Smooth muscle cell (in vitro differentiated cells): Measurements from ENCODE around the gene SFN. TPM values are rescaled to one million over a fixed set of nuclear protein-coding genes. Genes with fewer than 3 reads are reported as not detected.
"Not testable (repeated sequence)": the region's sequence is repeated elsewhere in the genome, so short reads cannot be mapped to it uniquely, and the experiment has no call there.

Experiments used
- DNase-seq: peaks from one replicate; lab custom pipeline; 2025; ENCODE audit not compliant: unreplicated experiment; lab: John Stamatoyannopoulos, UW
- H2AFZ ChIP-seq: fragments of 200-600 bp; sonication (generic); 2 replicates; pipeline ENCODE4 v1.6.0; 2016; ENCODE audit warnings: antibody characterized with exemption, low read depth, mild to moderate bottlenecking
- H3F3A ChIP-seq: fragments of 200-600 bp; sonication (generic); 2 replicates; pipeline ENCODE4 v1.6.0; 2017; ENCODE audit warnings: antibody characterized with exemption, low read depth
- H3K27ac ChIP-seq: fragments of 200-600 bp; sonication (generic); 2 replicates; pipeline ENCODE4 v1.5.1; 2016; ENCODE audit warnings: low read depth, mild to moderate bottlenecking
- H3K27me3 ChIP-seq: fragments of 200-600 bp; sonication (generic); 2 replicates; pipeline ENCODE4 v1.6.1; 2016; ENCODE audit warnings: low read depth, mild to moderate bottlenecking
- H3K36me3 ChIP-seq: fragments of 200-600 bp; sonication (generic); 2 replicates; pipeline ENCODE4 v1.5.1; 2016; ENCODE audit warnings: low read depth
- H3K4me1 ChIP-seq: fragments of 200-600 bp; sonication (generic); 2 replicates; pipeline ENCODE4 v1.5.1; 2016; ENCODE audit warnings: low read depth
- H3K4me2 ChIP-seq: fragments of 200-600 bp; sonication (generic); 2 replicates; pipeline ENCODE4 v1.6.0; 2016; ENCODE audit warnings: mild to moderate bottlenecking
- H3K4me3 ChIP-seq: fragments of 200-600 bp; sonication (generic); 2 replicates; pipeline ENCODE4 v1.5.1; 2016; ENCODE audit warnings: mild to moderate bottlenecking
- H3K79me2 ChIP-seq: fragments of 200-600 bp; sonication (generic); 2 replicates; pipeline ENCODE4 v1.6.0; 2016; ENCODE audit warnings: low read depth, mild to moderate bottlenecking
- H3K9ac ChIP-seq: fragments of 200-600 bp; sonication (generic); 2 replicates; pipeline ENCODE4 v1.6.0; 2016; ENCODE audit warnings: low read depth
- H3K9me3 ChIP-seq: fragments of 200-600 bp; sonication (generic); replicated peaks from 2 replicates; pipeline ENCODE4 v1.5.1; 2016; ENCODE audit warnings: low read depth
- H4K20me1 ChIP-seq: fragments of 200-600 bp; sonication (generic); 2 replicates; pipeline ENCODE4 v1.6.0; 2016; ENCODE audit warnings: low read depth
- WGBS: methylation state at CpG from one replicate; pipeline ENCODE4 v1.1.7; 2016; ENCODE audit warnings: low lambda C conversion rate; 5-methylcytosine and 5-hydroxymethylcytosine counted together
- polyA plus RNA-seq: library from polyadenylated mRNA; unstranded; fragments of >200 nt; fragmentation: Nextera tagmentation; extraction: Ambion mirVana; gene quantifications from 2 replicates; pipeline ENCODE4 v1.2.1, GENCODE V29; 2016
- total RNA-seq: library from RNA; depleted of rRNA; stranded (reverse); fragments of >200 nt; gene quantifications from 2 replicates; pipeline ENCODE4 v1.2.3, GENCODE V29; 2014
- TF ChIP-seq, protein P1 (sequence below): fragments of 200-600 bp; sonication (generic); IDR thresholded peaks from 2 replicates; pipeline ENCODE4 v1.5.1; 2017; ENCODE audit warnings: borderline replicate concordance, mild to moderate bottlenecking, antibody characterized with exemption; ENCODE audit not compliant: insufficient read depth, poor library complexity, severe bottlenecking

The SFN gene
- total and polyA plus RNA-seq, 2 experiments from 2014 or later = 110 to 112 TPM

DNA sequence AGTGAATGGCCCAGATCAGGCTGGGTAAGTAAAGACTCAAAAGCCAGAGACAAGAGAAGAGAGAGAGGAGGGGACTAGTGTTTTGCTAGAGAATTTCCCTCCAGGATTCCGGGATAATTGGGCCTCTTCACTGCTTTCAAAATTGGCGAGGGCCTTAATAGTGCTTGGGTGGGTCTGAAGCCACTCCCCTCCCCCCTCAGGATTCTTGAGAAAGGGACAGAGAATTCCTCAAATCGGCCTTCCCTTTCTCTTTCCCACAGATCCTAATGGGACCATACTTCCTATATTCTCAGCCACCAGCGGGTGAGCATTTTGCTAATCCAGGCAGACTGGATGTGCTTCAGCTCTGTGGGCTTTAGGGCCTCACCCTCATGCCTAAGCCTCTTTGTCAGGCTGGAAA lies 11.9 kb downstream of the SFN start:
- 44% methylated on average over 4 of the region's 4 CpGs for WGBS
- no peaks in the 10 kb centered on the region for H3K9me3 ChIP-seq

DNA sequence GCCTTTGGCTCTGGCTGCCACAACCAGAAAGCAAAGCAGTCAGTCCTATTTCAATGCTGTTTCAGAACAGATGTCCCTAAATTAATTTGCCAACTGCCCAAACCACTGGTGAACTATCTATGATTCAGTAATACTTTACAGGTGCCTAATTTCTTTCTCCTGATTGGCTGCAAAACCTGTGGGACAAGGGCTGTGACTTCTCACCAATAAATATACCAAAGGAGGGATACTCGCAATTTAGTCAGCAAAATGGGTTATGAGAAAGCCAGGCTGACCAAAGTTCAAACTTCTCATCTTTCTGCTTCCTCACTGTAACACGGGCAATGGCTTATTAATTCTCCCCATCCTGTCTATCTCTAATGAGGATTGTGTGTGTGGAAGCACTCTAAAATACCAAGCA lies 14.4 kb downstream of the SFN start:
- Histone ChIP-seq H3K27me3 (no peaks in the 10 kb centered on the region), H3K4me2 (no peak overlapping the region), H3K9ac (no peak overlapping the region), H3K9me3 (no peaks in the 10 kb centered on the region), H3K4me3 (no peak overlapping the region), H4K20me1 (peaks cover 6% of the 10 kb centered on the region), H3K36me3 (peaks cover 8% of the 10 kb centered on the region), H3K27ac (peak overlapping the region; percentile 7), H3K4me1 (peaks cover 16% of the 10 kb centered on the region), H3K79me2 (no peaks in the 10 kb centered on the region), H3F3A (peaks cover 20% of the 10 kb centered on the region), H2AFZ (no peak overlapping the region)
- TF ChIP-seq, protein P1, sequence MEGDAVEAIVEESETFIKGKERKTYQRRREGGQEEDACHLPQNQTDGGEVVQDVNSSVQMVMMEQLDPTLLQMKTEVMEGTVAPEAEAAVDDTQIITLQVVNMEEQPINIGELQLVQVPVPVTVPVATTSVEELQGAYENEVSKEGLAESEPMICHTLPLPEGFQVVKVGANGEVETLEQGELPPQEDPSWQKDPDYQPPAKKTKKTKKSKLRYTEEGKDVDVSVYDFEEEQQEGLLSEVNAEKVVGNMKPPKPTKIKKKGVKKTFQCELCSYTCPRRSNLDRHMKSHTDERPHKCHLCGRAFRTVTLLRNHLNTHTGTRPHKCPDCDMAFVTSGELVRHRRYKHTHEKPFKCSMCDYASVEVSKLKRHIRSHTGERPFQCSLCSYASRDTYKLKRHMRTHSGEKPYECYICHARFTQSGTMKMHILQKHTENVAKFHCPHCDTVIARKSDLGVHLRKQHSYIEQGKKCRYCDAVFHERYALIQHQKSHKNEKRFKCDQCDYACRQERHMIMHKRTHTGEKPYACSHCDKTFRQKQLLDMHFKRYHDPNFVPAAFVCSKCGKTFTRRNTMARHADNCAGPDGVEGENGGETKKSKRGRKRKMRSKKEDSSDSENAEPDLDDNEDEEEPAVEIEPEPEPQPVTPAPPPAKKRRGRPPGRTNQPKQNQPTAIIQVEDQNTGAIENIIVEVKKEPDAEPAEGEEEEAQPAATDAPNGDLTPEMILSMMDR = no peak
- DNase-seq = no peak
- WGBS = 82% methylated on average over 2 of the region's 2 CpGs

More for the DNA sequence above, 11.9 kb downstream of the SFN start:
- peaks cover 4% of the 10 kb centered on the region for H3F3A ChIP-seq
- H3K36me3 ChIP-seq = no peaks in the 10 kb centered on the region
- no peaks in the 10 kb centered on the region for H3K27me3 ChIP-seq
- no peak overlapping the region for H3K9ac ChIP-seq
- TF ChIP-seq, protein P1 = no peak
- H4K20me1 ChIP-seq = no peaks in the 10 kb centered on the region
- H3K27ac ChIP-seq = peak overlapping the region; percentile 56
- peaks cover 16% of the 10 kb centered on the region for H3K4me1 ChIP-seq
- H3K4me3 ChIP-seq = no peak overlapping the region
- no peak for DNase-seq
- H3K79me2 ChIP-seq = no peaks in the 10 kb centered on the region
- H2AFZ ChIP-seq = no peak overlapping the region
- no peak overlapping the region for H3K4me2 ChIP-seq

DNA sequence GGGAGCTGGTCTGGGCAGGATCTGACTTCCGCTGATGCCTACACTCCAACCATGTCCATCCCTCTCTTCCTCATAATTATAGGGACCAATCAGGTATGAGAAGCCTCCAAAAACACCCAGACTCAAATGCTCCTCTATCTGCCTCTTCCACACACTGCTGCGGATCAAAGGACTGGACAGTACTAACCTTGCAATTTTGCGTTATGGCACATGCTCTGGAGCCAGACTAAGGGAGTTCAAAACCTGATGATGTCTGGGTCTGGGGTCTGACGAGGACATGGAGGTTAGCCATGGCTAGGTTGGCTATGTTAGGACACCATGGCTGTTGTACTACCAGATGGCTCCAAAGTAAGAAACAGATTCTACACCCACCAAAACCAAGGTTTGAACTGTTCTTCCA lies 16.8 kb downstream of the SFN start:
- 97% methylated on average over 4 of the region's 4 CpGs for WGBS
- no peaks in the 10 kb centered on the region for H3K9me3 ChIP-seq
- H3K27ac ChIP-seq = no peak overlapping the region
- H3K27me3 ChIP-seq = no peaks in the 10 kb centered on the region
- no peak overlapping the region for H3K9ac ChIP-seq
- peaks cover 6% of the 10 kb centered on the region for H4K20me1 ChIP-seq
- H3K36me3 ChIP-seq = peaks cover 8% of the 10 kb centered on the region
- no peak overlapping the region for H2AFZ ChIP-seq
- TF ChIP-seq, protein P1 = no peak
- no peak overlapping the region for H3K4me3 ChIP-seq
- no peak overlapping the region for H3K4me2 ChIP-seq
- no peaks in the 10 kb centered on the region for H3K79me2 ChIP-seq
- H3K4me1 ChIP-seq = peaks cover 8% of the 10 kb centered on the region
- no peak for DNase-seq
- H3F3A ChIP-seq = peaks cover 20% of the 10 kb centered on the region

DNA sequence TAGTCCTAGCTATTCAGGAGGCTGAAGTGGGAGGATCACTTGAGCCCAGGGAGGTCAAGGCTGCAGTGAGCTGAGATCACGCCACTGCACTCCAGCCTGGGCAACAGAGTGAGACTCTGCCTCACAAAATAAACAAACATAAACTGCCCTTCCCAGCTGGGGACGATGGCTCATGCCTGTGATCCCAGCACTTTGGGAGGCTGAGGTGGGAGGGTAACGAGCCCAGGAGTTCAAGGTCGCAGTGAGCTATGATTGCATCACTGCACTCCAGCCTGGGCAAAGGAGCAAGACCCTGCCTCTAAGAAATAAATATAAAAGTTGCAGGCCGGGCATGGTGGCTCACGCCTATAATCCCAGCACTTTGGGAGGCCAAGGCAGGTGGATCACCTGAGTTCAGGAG lies 18.7 kb downstream of the SFN start:
- not testable (repeated sequence) for H3K9me3 ChIP-seq, H3K4me2 ChIP-seq, H3K4me3 ChIP-seq, H4K20me1 ChIP-seq, H3K9ac ChIP-seq, H2AFZ ChIP-seq, DNase-seq, H3K27me3 ChIP-seq, H3K27ac ChIP-seq, H3K79me2 ChIP-seq, H3K4me1 ChIP-seq
- Histone ChIP-seq H3K36me3 (peaks cover 12% of the 10 kb centered on the region), H3F3A (peaks cover 20% of the 10 kb centered on the region)
- WGBS = 88% methylated on average over 6 of the region's 6 CpGs
